ENCODE data around the gene SNTB2. TPM values are rescaled to one million over a fixed set of nuclear protein-coding genes. Genes with fewer than 3 reads are reported as not detected.

SNTB2 gene
- total RNA-seq, 1 experiment from 2014 or later, result 20.2 TPM

DNA sequence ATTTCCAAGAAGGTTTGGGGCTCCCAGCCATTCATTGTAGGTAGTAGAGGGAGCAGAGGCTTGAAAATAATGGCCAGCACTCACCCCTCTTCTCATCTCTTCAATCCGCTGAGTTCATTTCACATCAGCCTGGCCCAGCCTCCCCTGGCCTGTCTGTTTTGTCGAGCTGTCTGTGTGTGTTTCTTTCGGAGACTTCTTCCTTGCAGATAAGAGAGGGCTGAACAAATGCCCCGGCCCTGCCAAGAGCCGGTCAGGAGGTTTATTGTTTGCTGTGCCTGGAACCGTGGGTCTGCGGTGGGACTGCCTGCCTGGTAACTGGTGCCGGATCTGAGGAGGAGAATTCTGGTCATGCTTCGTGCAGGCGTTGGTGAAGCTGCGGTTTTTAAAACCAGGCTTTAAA, 127.6 kb downstream of the SNTB2 start:
- H4K5ac ChIP-seq (ENCODE audit: insufficient read length, low read depth, low read length), result no peak overlapping the region
- Mint-ChIP-seq H3K4me1 (peaks cover 7 to 10% of the 10 kb centered on the region in 2 experiments), H3K27me3 (ENCODE audit: low read depth) (no peaks in the 10 kb centered on the region; the same call in 1 of the 2 replicates), H3K36me3 (ENCODE audit: insufficient read depth in 1 of 3, low read depth in 3 of 3) (peaks cover 30 to 58% (median 48%) of the 10 kb centered on the region in 3 experiments; a peak in 6 of 7 replicates), H3K27ac (peak overlapping the region in 1 of 3 experiments; percentile 22; a peak in 2 of 7 replicates), H3K4me3 (no peak overlapping the region), H3K9me3 (no peaks in the 10 kb centered on the region; a peak in 2 of 5 replicates)
- no peak for DNase-seq
- no CpG with 5 or more reads among the region's 11 CpGs for WGBS (ENCODE audit: extremely low coverage, insufficient read length, low lambda C conversion rate)
- H4K20me1 ChIP-seq (ENCODE audit: control insufficient read depth, insufficient read depth, insufficient read length), result no peaks in the 10 kb centered on the region
- H3T11ph ChIP-seq (ENCODE audit: low read length), result no peak overlapping the region
- H2BK20ac ChIP-seq (ENCODE audit: low read depth, low read length, poor library complexity, severe bottlenecking), result no peak overlapping the region
- no peak overlapping the region for H4K91ac ChIP-seq (ENCODE audit: insufficient read length, low read depth, low read length)
- no peak overlapping the region for H2BK120ac ChIP-seq (ENCODE audit: low read depth, low read length, poor library complexity, severe bottlenecking)
- TF ChIP-seq, protein P1, sequence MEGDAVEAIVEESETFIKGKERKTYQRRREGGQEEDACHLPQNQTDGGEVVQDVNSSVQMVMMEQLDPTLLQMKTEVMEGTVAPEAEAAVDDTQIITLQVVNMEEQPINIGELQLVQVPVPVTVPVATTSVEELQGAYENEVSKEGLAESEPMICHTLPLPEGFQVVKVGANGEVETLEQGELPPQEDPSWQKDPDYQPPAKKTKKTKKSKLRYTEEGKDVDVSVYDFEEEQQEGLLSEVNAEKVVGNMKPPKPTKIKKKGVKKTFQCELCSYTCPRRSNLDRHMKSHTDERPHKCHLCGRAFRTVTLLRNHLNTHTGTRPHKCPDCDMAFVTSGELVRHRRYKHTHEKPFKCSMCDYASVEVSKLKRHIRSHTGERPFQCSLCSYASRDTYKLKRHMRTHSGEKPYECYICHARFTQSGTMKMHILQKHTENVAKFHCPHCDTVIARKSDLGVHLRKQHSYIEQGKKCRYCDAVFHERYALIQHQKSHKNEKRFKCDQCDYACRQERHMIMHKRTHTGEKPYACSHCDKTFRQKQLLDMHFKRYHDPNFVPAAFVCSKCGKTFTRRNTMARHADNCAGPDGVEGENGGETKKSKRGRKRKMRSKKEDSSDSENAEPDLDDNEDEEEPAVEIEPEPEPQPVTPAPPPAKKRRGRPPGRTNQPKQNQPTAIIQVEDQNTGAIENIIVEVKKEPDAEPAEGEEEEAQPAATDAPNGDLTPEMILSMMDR (conservative IDR thresholded peaks at IDR 0.05), result no peak
- no peak overlapping the region for H3K4ac ChIP-seq (ENCODE audit: low read depth, low read length)
- peaks cover 2% of the 10 kb centered on the region; the same call in 1 of the 2 replicates for H3K4me1 ChIP-seq (ENCODE audit: insufficient read depth, low read length)
- H3K9me3 ChIP-seq (ENCODE audit: control insufficient read depth, low read depth, low read length), result no peaks in the 10 kb centered on the region
- no peak overlapping the region for H3K9ac ChIP-seq (ENCODE audit: extremely low read depth, insufficient read length, low read length)
- no peak overlapping the region for H3K4me2 ChIP-seq (ENCODE audit: insufficient read depth, insufficient read length, low read length)
- H3K27me3 ChIP-seq (ENCODE audit: insufficient read depth, low read length), result no peaks in the 10 kb centered on the region
- H3K56ac ChIP-seq (ENCODE audit: insufficient read length, low read depth, low read length), result no peak overlapping the region
- no peak overlapping the region for H2BK12ac ChIP-seq (ENCODE audit: insufficient read length, low read depth, low read length)
- no peak overlapping the region for H2AFZ ChIP-seq (ENCODE audit: low read length)
- no peak overlapping the region for H3K14ac ChIP-seq (ENCODE audit: insufficient read depth, low read length)
- no peak overlapping the region for H4K8ac ChIP-seq (replicated peaks; ENCODE audit: insufficient read length, low read depth, low read length)
- no peak overlapping the region for H3K18ac ChIP-seq (ENCODE audit: insufficient read length, low read depth, low read length)
- peaks cover 7% of the 10 kb centered on the region for H3K79me1 ChIP-seq (ENCODE audit: insufficient read depth, low read depth, low read length, poor library complexity, severe bottlenecking)
- H3K23me2 ChIP-seq (ENCODE audit: insufficient read length, low read depth, low read length, poor library complexity, severe bottlenecking), result peaks cover 6% of the 10 kb centered on the region
- no peak overlapping the region for H2BK15ac ChIP-seq (ENCODE audit: low read depth, low read length)
- H2BK5ac ChIP-seq (ENCODE audit: insufficient read length, low read length), result no peak overlapping the region
- no peak overlapping the region for H2AK5ac ChIP-seq (ENCODE audit: insufficient read length, low read length)
- no peak overlapping the region for H3K27ac ChIP-seq (ENCODE audit: insufficient read length, low read depth, low read length)
- H3K23ac ChIP-seq (ENCODE audit: insufficient read length, low read depth, low read length), result no peak overlapping the region
- peaks cover 3% of the 10 kb centered on the region; the same call in 1 of the 2 replicates for H3K79me2 ChIP-seq (ENCODE audit: insufficient read depth, low read length)
